ENCODE data around the gene RNF34.

The RNF34 gene

DNA sequence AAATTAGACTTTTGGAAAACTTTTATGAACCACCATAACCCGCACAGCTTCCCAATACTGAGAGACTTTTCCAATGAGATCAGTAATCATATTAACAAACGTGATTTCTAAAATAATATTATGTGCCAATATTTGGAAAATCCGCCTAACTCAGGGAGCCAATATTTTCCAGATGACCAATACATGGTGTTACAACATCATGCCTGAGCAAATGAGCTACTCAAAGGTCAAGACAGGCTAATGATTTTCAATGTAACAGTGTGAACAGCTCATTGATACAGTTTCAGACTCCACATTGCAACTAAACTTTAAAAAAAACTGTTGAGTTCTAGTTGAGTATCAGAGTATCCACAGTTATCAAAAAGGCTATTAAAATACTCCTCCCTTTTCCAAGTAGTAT, 46.8 kb downstream of the RNF34 start:
- DNase-seq (ENCODE audit: low read depth): no peak
- TF ChIP-seq CTCF (conservative IDR thresholded peaks at IDR 0.05; ENCODE audit: low read depth, low read length): no peak
- H3K4me3 ChIP-seq (ENCODE audit: low read length): no peak overlapping the region

DNA sequence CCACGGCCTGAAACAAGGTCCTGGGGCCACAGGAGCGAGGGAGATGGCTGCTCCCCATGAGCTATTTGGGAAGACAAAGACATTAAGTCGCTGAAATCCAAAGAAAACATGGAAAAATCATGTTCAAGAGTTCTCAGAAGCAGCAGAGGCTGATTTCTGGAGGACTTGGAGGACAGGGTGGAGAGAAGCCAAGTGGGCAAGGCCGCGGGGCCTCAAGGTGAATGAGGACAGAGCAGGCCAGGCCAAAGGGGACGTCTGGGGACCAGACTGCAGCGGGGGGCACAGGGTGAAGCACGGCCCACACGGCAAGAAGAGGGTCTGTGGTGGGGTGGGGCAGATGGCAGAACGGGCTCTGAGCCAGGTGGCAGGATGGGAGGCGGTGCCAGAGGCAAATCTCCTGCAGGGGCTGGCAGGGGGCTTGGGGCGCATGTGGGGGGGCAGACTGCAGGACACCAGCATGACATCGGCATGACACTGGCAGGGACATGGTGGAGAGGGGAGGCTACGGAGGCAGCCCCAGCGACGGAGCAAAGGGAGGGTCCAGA, 48.9 kb downstream of the RNF34 start:
- DNase-seq (ENCODE audit: low read depth): no peak
- no peak for TF ChIP-seq CTCF (conservative IDR thresholded peaks at IDR 0.05; ENCODE audit: low read depth, low read length)

GRCh38 chr12:121451961-121452339, 52.0 kb downstream of the RNF34 start:
- DNase-seq (ENCODE audit: low read depth): no peak
- no peak for TF ChIP-seq CTCF (conservative IDR thresholded peaks at IDR 0.05; ENCODE audit: low read depth, low read length)
- H3K4me3 ChIP-seq (ENCODE audit: low read length): no peak overlapping the region

More for the DNA sequence above, 48.9 kb downstream of the RNF34 start:
- no peak overlapping the region for H3K4me3 ChIP-seq (ENCODE audit: low read length)

GRCh38 chr12:121452340-121452984, 52.5 kb downstream of the RNF34 start:
- DNase-seq (ENCODE audit: low read depth): no peak
- TF ChIP-seq CTCF (conservative IDR thresholded peaks at IDR 0.05; ENCODE audit: low read depth, low read length): no peak
- H3K4me3 ChIP-seq (ENCODE audit: low read length): no peak overlapping the region

GRCh38 chr12:121452985-121453360, 53.1 kb downstream of the RNF34 start:
- no peak overlapping the region for H3K4me3 ChIP-seq (ENCODE audit: low read length)
- no peak for DNase-seq (ENCODE audit: low read depth)
- no peak for TF ChIP-seq CTCF (conservative IDR thresholded peaks at IDR 0.05; ENCODE audit: low read depth, low read length)

GRCh38 chr12:121453629-121454028, 53.7 kb downstream of the RNF34 start:
- no peak for DNase-seq (ENCODE audit: low read depth)
- H3K4me3 ChIP-seq (ENCODE audit: low read length): no peak overlapping the region
- TF ChIP-seq CTCF (conservative IDR thresholded peaks at IDR 0.05; ENCODE audit: low read depth, low read length): no peak

DNA sequence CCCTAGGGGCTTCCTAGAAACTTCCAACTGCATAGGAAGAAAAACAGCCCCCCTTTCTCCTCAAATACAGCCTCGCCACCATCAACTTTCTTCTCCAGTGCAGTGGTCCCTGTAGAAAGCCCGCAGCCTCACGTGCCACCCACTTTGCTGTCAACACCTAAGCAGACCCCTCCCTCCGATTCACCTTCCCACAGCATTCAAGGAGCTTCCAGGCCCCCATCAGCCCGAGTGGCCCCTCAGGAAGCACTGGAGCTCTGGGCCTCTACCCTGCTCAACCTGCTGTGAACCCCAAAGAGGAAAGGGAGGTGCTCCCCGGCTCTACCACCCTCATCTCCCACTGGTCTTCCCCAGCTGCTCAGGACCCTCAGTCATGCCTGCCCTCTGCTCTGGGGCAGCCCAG, 55.0 kb downstream of the RNF34 start:
- no peak for TF ChIP-seq CTCF (conservative IDR thresholded peaks at IDR 0.05; ENCODE audit: low read depth, low read length)
- H3K4me3 ChIP-seq (ENCODE audit: low read length): no peak overlapping the region
- DNase-seq (ENCODE audit: low read depth): no peak

All from retinal pigment epithelial cell (primary cell).